HG03108 (cell line): Measurements from ENCODE around the gene DHRS9.
"Not testable (repeated sequence)": the region's sequence is repeated elsewhere in the genome, so short reads cannot be mapped to it uniquely, and the experiment has no call there.

Source experiments
- ATAC-seq: cut with Tn5 transposase; IDR thresholded peaks from one replicate; pipeline ENCODE4 v1.9.1; 2021; ENCODE audit warnings: moderate library complexity; ENCODE audit not compliant: unreplicated experiment

The DHRS9 gene

DNA sequence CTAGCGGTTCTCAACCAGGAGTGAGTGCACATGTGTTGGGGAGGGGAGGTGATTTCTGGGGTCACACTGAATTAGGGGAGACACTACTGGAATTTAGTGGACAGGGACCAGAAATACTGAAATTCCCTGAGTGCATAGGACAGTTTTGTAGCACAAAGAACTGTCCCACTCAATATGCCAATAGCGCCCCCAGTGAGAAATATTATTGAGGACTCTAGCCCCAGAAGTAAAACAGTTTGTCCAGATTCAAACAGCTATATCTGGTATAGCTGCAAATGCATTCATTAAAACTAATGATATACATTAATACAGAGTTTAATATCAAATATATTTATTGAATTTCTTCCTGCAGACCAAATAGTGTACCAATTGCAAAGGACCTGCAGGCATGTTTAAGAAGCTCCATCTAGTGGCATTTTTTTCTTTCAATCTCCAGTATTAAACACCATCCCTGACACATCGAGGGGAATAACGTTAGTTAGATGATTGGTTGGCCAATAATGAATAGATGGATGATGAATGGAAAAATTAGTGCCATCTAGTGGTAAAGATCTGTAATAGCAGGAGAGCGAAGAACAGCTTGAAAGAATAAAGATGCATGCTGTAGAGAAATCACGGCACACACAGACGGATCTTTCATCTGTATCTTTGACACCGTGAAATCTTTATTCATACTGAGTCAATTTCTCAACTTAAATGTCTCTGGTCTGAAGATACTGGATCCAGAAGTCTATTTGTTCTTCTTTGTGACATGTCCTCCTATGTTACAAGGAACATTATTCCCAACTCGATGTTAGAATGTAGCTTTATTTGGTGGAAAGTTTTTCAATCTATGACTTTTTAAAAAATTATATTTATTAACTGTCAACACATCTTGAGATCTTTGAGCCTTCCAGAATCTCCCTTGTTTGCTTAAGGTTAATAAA lies 62.5 kb downstream of the DHRS9 start:
- peak; percentile 52 for ATAC-seq

- ATAC-seq, result not testable (repeated sequence)
Observed at GRCh38 chr2:169134272-169134671, 64.9 kb downstream of the DHRS9 start.

DNA sequence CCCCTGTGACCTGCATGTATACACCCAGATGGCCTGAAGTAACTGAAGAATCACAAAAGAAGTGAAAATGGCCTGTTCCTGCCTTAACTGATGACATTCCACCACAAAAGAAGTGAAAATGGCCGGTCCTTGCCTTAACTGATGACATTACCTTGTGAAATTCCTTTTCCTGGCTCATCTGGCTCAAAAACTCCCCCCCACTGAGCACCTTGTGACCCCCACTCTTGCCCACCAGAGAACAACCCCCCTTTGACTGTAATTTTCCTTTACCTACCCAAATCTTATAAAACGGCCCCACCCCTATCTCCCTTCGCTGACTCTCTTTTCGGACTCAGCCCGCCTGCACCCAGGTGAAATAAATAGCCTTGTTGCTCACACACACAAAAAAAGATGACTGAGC lies 67.1 kb downstream of the DHRS9 start:
- not testable (repeated sequence) for ATAC-seq

GRCh38 chr2:169136885-169137534 lies 67.6 kb downstream of the DHRS9 start:
- ATAC-seq, result no peak

DNA sequence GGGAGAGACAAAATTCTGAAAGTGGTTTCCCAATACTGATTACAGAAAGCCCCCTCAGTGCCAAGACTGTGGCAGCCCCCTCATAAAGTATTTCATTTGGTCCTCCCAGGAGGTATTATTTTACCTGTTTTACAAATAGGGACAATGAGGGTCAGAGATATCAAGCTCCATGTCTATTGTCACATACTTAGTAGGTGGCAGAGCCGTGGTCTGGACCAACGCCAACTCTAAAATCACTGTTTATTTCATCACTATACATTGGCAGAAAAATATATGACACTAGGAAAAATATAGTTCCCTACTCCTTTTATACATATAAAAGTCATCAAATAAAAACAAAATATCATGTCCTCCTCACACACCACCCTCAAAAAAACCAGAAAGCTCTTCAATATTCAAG lies 68.6 kb downstream of the DHRS9 start:
- ATAC-seq, result no peak

DNA sequence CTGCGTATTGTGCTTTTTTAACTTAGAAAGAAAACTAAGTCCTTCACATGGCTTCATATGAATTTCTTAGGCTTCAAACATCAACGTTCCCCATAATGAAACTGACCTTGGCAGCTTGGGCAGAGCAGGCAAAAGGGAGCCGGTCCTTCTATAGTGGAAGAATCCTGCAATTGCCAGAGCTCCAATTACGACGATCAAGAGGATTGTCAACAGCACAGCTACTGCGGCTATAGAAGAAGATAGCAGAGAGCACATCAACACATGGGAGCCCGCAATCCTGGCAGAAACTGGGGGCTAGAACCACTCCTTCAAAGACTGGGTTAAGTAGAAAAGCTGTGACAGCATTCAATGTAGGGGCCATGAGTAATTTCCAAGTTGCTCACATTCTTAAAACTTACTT lies 69.8 kb downstream of the DHRS9 start:
- ATAC-seq, result no peak

DNA sequence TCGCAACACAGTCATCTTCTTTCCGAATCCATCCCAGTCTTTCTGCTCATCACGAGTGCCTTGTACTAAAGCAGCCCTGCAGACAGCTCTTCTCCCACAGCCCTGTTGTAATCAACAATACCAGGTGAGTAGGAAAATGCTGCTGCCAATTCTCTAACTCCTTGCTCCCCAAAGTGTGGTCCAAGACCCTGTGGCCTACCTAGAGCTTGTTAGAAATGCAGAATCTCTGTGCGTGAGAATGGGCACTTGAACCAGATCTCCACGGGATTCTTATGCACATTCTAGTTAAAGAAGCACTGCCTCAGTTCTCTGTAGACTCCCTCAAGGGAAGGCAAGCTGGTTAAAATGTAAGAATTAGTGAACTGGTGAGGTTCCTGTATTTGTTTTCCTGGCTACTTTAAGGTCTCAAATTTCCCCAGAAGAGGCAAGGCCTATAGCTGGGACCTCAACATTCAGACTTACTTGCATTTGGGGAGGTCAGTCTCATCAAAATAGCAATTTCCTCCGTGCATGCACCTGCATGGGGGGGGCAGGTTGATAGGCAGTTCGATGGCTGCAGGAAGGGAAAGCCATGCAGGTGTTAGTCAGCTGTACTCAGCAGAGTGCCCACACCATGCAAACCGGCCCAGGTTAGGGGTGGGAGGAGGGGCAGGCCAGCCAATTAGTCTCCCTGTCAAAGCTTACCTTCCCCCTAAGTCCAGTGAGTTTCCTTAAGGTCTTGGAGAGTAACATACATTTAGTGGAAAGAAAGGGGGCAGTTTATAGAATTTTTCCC lies 70.8 kb downstream of the DHRS9 start:
- no peak for ATAC-seq

DNA sequence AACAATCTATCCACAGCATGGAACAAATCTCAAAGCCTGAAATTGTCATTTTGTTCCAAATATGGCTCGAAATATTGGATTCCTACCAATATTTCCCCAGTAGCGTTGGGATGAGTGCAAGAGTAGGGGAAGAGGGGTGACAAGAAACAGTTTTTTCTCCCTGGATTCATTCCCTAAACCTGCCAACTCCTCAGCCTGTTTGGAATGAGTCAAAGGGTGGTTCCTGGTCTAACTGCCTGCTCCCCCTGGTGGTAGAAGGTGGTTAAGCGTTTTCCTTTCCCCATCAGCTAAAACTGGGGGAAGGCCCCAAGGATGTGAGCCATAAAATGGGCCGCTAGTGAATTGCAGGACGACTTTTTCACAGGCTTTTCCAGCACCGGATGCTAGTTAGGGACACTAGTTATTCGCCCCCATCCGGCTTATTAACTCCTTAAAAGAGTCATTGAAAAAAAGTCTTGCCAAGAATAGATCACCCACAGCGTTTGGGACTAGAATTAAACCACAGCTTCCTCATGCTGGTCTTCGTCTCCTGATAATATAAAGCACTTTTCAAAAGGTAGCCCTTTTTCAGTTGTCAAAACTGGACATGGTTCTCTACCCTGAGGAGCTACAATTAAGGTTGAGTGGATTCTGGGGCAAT lies 72.5 kb downstream of the DHRS9 start:
- ATAC-seq, result no peak

GRCh38 chr2:169143998-169144397 lies 74.6 kb downstream of the DHRS9 start:
- no peak for ATAC-seq
